ENCODE data around the gene WDR26.

The WDR26 gene

GRCh38 chr1:224402472-224403036 is 32.0 kb downstream of the WDR26 start:
- DNase-seq (ENCODE audit: extremely low spot score, insufficient read length, low read depth) (no peak), FAIRE-seq (no peak)

- FAIRE-seq (no peak), DNase-seq (ENCODE audit: extremely low spot score, insufficient read length, low read depth) (no peak)
Observed at GRCh38 chr1:224399887-224400286, 34.7 kb downstream of the WDR26 start.

- FAIRE-seq, result no peak
- DNase-seq (ENCODE audit: extremely low spot score, insufficient read length, low read depth), result no peak
Observed at GRCh38 chr1:224393294-224393693, 41.3 kb downstream of the WDR26 start.

- DNase-seq (ENCODE audit: extremely low spot score, insufficient read length, low read depth) (no peak), FAIRE-seq (no peak)
Observed at GRCh38 chr1:224392411-224393249, 42.0 kb downstream of the WDR26 start.

GRCh38 chr1:224390517-224390916 is 44.1 kb downstream of the WDR26 start:
- no peak for DNase-seq (ENCODE audit: extremely low spot score, insufficient read length, low read depth)
- FAIRE-seq, result no peak

- FAIRE-seq, result no peak
- DNase-seq (ENCODE audit: extremely low spot score, insufficient read length, low read depth), result no peak
Observed at GRCh38 chr1:224387943-224388342, 46.7 kb downstream of the WDR26 start.

GRCh38 chr1:224387302-224387912 is 47.2 kb downstream of the WDR26 start:
- DNase-seq (ENCODE audit: extremely low spot score, insufficient read length, low read depth) (no peak), FAIRE-seq (no peak)

GRCh38 chr1:224383218-224383617 is 51.4 kb downstream of the WDR26 start:
- FAIRE-seq, result no peak

GRCh38 chr1:224381880-224382548 is 52.6 kb downstream of the WDR26 start:
- FAIRE-seq, result no peak
- DNase-seq (ENCODE audit: extremely low spot score, insufficient read length, low read depth), result no peak

More at GRCh38 chr1:224383218-224383617, 51.4 kb downstream of the WDR26 start:
- DNase-seq (ENCODE audit: extremely low spot score, insufficient read length, low read depth), result no peak

- FAIRE-seq (peak; percentile 89), DNase-seq (ENCODE audit: extremely low spot score, insufficient read length, low read depth) (no peak)
Observed at GRCh38 chr1:224380003-224380402, 54.6 kb downstream of the WDR26 start.

- DNase-seq (ENCODE audit: extremely low spot score, insufficient read length, low read depth) (no peak), FAIRE-seq (peak; percentile 86)
Observed at GRCh38 chr1:224378855-224379631, 55.6 kb downstream of the WDR26 start.

- FAIRE-seq (peak; percentile 71), DNase-seq (ENCODE audit: extremely low spot score, insufficient read length, low read depth) (no peak)
Observed at GRCh38 chr1:224377676-224378006, 57.0 kb downstream of the WDR26 start.

GRCh38 chr1:224375059-224375458 is 59.5 kb downstream of the WDR26 start:
- FAIRE-seq (no peak), DNase-seq (ENCODE audit: extremely low spot score, insufficient read length, low read depth) (no peak)

GRCh38 chr1:224373008-224373590 is 61.5 kb downstream of the WDR26 start:
- no peak for DNase-seq (ENCODE audit: extremely low spot score, insufficient read length, low read depth)
- FAIRE-seq, result no peak

GRCh38 chr1:224368409-224368808 is 66.2 kb downstream of the WDR26 start:
- FAIRE-seq, result peak; percentile 55
- DNase-seq (ENCODE audit: extremely low spot score, insufficient read length, low read depth), result no peak

- DNase-seq (ENCODE audit: extremely low spot score, insufficient read length, low read depth) (no peak), FAIRE-seq (no peak)
Observed at GRCh38 chr1:224359207-224359606, 75.4 kb downstream of the WDR26 start.

- no peak for DNase-seq (ENCODE audit: extremely low spot score, insufficient read length, low read depth)
Observed at GRCh38 chr1:224358237-224358636, 76.4 kb downstream of the WDR26 start.

GRCh38 chr1:224357626-224358124 is 76.9 kb downstream of the WDR26 start:
- FAIRE-seq (no peak), DNase-seq (ENCODE audit: extremely low spot score, insufficient read length, low read depth) (no peak)

More at GRCh38 chr1:224358237-224358636, 76.4 kb downstream of the WDR26 start:
- no peak for FAIRE-seq
